ENCODE measurements around the gene SMAD6.

Gene SMAD6

DNA sequence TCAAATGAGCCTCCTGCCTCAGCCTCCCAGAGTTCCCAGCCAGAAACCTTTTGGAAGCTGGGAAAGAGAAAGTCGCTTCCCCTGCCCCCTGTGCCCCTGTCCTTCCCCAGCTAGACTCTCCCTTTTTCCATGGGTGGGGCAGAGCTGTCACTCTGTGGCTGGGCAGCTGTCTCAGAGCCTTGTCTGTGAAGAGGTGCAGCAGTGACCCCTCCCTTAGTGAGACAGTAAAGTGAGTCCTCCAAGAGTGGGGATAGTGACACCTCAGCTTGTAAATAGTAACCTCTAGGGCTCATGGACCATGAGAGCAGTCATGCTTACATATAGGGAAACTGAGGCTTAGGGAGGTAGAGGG, 76.3 kb downstream of the SMAD6 start:
- DNase-seq: no peak

DNA sequence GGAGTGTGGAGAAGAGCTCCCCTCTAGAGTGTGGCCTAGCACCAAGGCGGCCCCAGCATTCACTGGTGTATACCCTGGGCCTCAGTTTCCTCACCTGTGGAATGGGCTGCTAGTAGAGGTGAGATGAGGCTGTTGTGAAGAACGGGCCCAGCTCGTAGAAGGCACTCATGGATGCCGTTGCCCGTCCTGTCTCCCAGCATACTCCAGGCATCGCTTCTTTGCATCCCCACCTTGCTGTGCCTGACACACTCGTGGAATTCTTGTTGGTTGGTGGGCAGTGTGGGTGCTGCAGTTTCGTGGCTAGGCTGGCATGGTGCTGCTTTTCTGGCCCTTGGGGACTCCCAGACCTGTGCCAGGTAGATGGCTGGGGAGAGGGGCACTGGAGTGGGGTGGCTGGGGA, 76.7 kb downstream of the SMAD6 start:
- DNase-seq: no peak

DNA sequence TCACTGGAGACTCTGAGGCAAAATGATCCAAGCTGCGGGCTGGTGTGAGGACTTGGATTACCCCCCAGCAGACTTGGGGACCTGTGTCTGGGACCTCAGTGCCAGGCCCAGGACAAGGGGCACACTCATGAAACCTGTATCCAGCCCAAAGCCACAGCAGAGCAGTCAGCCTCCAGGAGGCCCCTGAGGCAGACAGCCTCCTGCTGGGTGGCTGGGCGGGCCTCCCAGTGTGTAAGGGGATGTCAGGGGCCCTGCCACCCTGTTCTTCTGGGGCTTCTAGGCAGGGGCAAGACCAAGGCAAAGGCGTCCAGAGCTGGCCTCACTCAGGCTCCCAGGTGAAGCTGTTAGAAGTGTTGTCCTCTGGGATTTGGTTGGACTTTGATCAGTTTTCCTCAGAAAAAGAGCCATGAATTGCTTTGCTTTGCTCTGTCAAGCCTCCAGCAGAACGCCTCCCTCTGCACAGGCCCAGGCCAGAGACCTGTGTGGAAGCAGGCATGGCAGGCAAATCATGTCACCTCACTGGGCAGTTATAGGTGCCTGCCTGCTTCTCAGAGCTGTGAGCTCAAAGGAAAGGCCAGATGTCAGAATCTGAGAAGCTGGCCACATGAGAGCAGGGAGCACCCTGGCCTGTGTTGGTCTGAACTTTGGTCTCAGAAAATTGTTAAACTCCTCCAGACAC, 77.4 kb downstream of the SMAD6 start:
- no peak for DNase-seq

DNA sequence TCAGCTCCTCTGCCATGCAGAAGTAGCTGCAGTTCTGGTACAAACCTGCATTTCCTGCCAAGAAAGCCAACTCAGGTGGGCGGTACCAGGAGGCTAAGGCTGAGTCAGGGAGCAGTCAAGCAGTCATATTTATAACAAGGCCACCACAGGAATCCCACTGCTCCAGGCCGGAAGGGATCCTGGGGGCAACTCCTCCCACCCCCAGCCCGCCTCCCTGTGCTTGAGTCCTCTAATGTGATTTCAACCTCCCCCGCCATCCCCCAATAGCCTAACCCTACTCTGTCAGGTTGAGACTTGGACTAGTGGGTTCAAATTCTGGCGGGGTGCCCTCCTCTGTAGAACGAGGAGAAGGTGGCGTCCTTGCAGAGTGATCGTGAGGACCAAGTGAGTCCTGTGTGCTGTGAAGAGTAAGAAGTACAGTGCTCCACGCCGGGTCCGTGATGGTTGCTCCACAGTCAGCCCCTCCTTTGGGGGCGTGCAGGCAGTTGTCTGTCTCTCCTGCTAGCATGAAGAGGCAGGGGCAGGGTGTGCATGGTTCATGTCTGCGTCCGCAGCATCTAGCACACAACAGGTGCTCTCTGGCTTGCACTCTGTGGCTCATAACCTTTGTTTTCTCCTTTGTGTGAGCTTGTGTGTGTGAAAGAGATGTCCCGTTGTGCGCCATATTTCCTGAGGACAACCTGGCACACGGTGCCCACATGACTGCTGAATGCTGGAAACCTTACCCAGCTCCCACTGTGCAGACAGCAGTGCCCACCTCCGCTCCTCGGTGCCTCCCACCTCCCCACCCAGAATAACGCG, 78.3 kb downstream of the SMAD6 start:
- DNase-seq: no peak

DNA sequence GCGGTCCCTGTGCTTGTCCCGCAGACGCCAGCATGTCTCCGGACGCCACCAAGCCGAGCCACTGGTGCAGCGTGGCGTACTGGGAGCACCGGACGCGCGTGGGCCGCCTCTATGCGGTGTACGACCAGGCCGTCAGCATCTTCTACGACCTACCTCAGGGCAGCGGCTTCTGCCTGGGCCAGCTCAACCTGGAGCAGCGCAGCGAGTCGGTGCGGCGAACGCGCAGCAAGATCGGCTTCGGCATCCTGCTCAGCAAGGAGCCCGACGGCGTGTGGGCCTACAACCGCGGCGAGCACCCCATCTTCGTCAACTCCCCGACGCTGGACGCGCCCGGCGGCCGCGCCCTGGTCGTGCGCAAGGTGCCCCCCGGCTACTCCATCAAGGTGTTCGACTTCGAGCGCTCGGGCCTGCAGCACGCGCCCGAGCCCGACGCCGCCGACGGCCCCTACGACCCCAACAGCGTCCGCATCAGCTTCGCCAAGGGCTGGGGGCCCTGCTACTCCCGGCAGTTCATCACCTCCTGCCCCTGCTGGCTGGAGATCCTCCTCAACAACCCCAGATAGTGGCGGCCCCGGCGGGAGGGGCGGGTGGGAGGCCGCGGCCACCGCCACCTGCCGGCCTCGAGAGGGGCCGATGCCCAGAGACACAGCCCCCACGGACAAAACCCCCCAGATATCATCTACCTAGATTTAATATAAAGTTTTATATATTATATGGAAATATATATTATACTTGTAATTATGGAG, 79.1 kb downstream of the SMAD6 start:
- no peak for DNase-seq

DNA sequence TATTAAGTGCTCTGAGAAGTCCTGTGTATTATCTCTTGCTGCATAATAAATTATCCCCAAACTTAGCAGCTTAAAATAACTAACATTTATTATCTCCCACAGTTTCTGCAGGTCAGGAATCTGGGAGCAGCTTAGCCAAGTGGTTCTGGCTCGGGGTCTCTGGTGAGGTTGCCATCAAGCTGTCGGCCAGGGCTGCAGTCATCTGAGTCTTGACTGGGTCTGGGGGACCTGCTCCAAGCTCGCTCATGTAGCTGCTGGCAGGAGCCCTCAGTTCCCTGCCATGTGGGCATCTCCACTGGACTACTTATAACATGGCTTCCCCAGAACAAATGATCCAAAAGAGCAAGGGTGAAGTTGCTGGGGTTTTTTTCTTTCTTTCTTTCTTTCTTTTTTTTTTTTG, 80.7 kb downstream of the SMAD6 start:
- DNase-seq: no peak

DNA sequence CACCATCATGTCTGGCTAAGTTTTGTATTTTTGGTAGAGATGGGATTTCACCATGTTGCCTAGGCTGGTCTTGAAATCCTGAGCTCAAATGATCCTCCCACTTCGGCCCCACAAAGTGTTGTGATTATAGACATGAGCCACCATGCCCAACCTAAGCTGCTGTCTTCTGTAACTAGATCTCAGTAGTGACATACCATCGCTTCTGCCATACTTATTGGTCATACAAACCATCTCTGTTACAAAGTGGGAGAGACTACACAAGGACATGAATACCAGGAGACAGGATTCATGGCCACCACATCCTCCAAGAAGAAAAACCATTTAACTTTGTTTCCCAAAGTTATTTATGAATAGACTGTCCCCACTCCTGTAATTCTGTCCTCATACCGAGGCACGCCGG, 81.3 kb downstream of the SMAD6 start:
- no peak for DNase-seq

DNA sequence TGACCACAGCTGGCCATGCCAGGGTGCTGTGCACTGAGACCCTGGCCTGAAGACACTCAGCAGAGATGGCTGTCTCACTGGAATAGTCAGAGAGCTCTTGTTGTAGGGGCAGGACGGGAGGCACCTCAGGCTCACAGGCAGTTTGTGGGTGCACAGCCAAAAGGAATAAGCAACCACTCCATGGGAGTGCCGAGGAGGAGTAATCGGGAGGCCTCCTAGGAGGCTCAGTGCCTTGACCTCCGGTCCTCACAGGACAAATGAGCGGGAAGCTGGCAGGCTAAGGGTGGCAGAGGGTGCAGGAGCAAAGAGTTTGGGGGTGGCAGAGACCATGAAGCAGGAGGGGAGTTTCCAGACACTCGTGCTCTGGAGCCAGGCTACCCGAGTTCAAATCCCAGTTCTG, 81.7 kb downstream of the SMAD6 start:
- no peak for DNase-seq

DNA sequence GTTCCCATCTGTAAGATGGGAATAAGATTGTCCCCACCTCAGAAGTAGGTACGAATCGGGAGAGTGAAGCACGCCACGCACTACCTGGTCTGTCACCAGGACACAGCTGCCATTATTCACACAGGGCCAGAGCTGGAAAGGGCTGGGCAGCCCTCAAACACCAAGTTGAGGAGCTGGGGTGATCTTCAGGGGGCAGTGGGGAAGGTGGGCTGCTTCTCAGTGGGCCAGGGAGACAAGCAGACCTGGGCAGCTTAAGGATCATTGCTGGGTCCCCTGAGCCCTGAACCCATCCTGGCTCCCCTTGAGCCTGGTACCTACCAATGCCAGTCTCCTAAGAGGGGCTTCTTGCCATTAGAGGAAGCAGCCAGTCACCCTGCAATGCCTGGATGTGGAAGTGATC, 82.1 kb downstream of the SMAD6 start:
- no peak for DNase-seq

DNA sequence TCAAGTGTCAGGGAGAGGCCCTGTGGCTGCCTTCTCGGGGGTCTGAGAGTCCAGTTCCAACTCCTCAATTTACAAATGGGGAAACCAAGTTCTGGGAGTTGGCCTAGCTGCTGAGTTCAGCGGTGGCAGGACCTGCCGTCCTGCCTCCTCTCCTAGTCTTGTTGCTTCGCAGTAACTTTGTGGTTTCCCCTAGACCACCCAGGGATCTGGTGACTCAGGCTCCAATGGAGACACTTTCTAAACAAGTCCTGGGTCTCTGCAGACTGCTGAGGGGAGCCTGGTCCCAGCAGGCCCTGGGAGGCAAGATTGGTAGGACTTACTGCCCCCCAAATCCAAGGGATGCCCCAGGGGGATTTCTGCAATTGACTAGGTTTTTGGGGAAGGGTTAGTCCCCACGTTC, 83.6 kb downstream of the SMAD6 start:
- DNase-seq: no peak

DNA sequence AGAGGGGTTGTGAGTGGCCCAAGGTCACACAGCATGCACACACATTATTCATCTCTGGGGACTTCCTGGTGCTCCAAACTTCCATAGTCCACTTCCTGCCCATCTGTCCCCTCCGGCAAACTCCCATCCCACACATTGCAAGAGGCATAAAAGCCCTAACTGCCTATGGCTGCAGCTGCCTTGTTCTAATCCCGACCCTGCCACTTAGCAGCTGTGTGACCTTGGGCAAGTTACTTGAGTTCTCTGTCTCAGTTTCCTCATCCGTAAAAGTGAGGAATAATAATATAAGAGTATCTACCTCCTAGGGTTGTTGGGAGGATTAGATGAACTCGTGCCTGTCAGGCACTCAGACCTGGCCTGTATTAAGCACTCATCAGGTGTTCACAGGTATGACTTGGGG, 84.2 kb downstream of the SMAD6 start:
- no peak for DNase-seq

DNA sequence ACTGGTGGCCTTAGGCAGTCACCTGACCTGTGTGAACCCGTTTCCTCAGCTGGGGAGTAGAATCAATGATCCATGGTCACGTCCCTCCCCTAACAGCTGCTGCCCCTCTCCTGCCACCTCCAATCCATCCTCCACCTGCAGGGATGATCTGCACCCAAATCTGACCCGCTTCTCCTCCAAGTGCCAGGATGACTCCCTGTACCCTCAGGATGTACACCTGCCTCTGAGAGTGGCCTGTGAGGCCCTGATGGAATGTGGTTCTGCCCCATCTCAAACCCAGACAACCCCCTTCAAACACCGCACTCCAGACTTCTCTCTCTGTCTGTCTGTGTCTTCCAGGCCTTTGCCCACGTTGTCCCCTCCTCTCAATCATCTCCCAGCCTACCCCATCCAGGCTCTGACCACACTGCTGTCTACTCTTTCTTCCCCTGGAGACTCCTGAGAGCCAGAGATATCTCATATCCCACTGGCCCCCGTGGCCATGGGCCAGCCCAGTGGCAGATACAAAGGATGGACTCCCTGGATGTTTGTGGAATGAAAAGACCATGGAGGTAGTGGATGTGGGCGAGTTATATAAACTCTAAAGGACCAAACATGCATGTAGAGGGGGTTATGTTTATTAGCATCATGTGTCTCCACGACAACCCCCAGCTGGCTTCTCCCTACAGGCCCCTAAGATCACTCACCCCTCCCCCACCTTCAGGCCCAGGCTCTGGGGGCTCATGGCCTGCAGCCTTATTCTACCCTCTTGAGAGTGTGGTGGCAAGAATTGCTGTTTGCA, 84.9 kb downstream of the SMAD6 start:
- no peak for DNase-seq

DNA sequence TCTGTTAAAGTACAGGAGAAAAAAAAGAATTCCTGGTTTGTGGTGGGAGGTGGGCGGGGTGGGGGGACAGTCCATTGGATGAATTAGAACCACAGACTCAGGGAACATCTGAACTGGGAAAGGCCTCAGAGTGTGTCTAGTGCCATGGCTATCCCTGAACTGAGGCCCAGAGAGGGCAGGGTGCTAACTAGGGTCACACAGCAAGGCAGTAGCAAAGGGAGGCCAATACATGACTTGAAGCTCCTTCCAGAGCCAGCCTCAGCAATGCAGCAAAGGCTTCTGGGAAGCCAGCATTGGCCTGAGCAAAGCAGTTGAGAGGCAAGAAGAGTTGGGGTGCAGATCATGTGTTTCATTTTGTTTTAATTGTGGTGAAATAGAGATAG, 85.4 kb downstream of the SMAD6 start:
- no peak for DNase-seq

DNA sequence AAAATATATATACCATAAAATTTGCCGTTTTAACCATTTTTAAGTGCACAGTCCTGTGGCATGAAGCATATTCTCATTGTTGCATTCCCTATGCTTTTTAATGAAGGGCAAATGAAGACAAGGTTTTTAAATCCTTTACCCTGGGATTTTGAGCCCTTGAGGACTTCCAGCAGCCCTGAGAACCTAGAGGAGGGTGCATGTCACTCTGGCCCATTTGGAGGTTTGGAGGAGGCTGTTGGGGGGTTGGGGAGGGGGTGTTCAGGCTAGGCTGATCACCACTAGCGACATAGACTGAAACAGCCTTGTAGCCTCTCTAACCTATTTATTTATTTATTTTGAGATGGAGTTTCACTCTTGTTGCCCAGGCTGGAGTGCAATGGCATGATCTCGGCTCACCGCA, 86.0 kb downstream of the SMAD6 start:
- no peak for DNase-seq

DNA sequence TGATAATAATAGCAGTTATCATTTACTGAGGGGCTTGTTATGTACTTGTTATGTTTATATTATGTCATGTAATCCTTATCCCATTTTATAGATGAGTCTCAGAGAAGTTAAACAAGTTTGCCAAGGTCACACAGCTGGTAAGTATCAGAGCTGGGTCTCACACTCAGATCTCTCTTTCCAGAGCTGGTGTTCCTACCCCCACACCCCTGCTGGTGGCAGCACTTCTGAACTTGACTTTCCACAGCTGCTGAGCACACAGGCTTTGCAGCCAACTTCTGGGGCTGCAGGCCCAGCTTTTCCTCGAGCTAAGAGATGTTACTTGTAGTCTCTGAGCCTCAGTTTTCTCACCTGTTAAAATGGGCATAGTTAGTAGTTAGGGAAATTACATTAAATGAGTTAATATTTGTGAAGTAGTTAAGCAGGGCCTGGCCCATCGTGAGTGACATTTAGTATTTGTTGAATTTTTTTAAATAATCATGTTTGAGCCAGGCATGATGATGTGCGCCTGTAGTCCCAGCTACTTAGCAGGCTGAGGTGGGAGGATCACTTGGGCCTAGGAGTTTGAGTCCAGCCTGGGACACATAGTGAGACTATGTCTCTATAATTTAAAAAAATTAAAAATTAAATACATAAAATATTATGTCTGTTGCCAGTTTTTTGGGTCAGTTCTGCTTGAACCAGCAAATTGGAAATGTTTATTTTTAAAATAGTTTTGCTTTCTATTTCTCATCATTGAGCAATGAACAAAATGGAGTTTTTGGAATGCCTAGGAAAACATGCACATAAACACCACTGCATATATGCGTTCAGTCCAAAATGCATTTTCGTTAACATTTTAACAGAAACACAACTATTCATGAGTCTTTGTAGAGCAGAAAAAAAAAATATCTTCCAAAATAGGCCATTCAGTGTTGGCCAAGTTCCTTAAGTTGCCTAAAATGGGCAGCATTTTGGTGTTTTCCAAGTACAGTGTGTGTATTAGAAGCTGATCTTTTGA, 87.3 kb downstream of the SMAD6 start:
- no peak for DNase-seq

DNA sequence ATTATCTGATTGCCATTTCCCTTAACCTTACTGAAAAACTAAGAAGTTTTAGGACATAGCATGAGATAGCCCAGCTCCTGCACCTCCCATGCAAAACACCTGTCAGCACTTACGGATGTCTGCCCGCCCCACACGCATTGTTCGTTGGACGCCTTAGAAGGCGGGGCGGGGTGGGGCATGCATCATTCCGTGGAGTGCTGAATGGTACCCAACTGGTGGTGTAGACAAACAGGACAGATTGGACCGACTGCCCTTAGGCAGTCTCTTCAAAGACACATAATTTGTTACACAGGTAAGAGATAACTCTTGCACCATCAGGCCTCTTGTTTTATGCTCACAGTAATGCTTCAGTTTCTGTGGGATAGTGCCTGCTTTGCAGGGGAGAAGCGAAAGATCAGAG, 93.8 kb downstream of the SMAD6 start:
- DNase-seq: no peak

DNA sequence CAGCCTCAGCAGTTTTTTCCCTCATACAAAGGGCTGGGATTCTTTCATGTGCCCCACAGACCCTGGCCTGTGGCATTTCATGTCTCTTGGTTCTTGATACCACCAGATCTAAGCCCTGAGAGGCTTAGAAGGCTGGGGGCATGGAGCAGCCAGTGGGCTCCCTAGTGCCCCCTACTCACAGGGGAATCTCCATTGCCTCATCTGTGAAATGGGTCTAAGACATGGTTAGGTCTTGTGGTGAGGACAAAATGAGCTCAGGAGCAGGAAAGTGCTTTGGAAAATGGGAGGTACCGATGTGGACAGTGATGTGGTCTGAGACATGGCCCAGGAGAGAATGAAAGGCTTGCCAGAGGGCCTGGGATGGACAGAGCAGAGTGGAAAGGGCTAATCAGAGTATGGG, 94.3 kb downstream of the SMAD6 start:
- no peak for DNase-seq

DNA sequence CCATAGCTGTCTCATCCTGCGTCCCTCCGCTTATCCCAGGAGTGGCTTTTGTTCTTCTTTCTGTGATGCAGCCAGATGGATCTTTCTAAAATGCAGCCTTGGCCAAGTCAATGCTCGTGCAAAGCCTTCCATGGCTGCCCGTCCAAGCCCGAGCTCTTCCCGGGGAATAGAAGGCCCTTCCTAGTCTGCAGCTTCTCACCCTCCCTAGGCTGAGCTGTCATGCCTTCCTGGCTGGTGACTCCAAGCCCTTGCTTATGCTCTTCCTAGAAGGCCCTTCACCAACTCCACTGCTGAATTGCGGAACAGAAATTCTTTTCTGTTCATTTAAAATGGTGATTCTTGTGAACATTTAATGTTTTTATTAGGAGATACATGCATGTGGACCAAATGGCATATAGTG, 95.9 kb downstream of the SMAD6 start:
- DNase-seq: no peak

DNA sequence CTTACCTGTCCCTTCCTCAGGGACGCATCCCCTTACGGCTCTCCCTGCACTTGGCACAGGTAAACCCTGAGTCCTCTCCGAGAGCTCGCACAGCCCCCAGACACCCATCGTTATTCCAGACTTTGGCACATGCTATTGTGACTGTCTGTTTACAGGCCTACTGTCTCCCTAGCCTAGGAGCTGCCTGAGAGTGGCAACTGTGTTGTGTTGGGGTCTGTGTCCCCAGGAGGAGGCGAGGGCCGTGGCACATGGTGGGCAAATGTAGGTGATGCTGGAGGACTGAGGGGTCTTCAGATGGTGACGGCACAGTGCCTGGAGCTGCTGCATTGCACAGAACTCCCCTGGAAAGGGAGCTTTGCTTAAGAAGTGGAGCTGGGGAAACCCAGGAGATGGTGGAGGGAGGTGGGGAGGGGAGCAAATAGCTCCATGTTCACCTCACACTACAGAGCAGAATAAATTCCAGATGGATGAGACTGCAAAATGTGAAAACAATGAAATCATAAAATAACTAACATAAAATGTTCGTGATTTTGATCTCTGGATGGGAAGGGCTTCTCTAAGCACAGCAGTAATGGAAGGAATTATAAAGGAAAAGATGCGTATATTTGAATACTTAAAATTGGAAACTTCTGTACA, 96.5 kb downstream of the SMAD6 start:
- DNase-seq: no peak

DNA sequence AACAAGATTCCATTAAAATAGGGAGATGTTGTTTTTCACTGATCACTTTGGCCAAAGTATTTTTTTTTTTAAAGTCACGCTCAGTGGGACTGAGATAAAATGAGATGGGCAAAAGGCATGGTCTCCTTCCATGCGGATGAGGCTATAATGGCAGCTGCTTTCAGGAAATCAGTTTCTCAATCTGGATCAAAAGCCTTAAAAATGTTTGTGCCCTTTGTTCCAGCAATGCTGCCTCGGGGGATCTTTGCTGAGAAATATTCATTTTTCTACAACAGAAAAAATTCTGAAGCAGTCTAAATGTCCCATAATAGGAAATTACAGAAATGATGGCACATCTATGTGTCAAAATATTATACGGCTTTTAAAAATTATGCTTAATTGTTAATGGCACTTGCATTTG, 97.2 kb downstream of the SMAD6 start:
- no peak for DNase-seq

DNA sequence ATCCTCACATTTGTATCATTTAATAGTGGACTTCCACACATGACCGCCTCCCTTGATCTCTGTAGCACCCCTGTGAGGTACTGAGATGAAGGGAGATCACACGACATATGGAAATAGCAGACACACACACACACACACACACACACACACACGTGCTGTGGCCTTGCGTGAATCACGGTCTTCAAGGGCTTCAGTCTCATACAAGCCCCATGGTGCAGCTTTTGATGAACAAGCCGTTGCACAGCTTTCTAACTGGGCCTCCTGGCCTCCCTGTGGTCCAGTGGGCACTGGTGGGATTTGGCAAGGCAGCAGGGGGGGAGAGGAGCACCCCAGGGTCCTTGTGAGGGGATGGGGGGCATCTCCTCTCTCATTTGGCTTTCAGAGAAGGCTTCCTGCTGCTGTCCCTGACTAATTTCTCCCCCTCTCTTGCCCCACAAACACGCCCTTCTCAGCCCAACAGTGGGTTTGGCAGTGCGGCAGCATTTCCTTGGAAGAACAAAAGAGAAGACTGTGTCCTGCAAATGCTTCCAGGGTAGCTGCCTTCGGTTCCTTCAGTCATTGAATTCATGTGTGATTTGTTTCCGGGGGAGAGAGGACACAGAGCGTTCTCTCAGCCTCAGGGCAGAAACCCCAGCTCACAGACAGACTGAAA, 98.7 kb downstream of the SMAD6 start:
- DNase-seq: no peak

Measured in NCI-H2227 treated with DMSO at 0.1 percent for 48 hours (cell line).